Activated naive CD8-positive, alpha-beta T cell treated with anti-CD3 and anti-CD28 coated beads, Interleukin-2, amount 50 U/mL, for 24 hours (primary cell): Measurements from ENCODE around the gene SLC17A5.
"Not testable (repeated sequence)": the region's sequence is repeated elsewhere in the genome, so short reads cannot be mapped to it uniquely, and the experiment has no call there.

Experiments
- ATAC-seq: fragments of 150-1000 bp; cut with Tn5 transposase; one replicate; pipeline ENCODE4 v1.10.0; 2021
- DNase-seq: peaks from one replicate; pipeline ENCODE4 v3.0.0; 2021
- H3K27ac Mint-ChIP-seq: one replicate; pipeline ENCODE4 v1.8.0; 2021; ENCODE audit warnings: mild to moderate bottlenecking, mixed read lengths
- H3K27me3 Mint-ChIP-seq: one replicate; pipeline ENCODE4 v1.8.0; 2021; ENCODE audit warnings: mixed read lengths
- H3K36me3 Mint-ChIP-seq: one replicate; pipeline ENCODE4 v1.8.0; 2021; ENCODE audit warnings: low read depth, mixed read lengths
- H3K4me1 Mint-ChIP-seq: one replicate; pipeline ENCODE4 v1.8.0; 2021; ENCODE audit warnings: mixed read lengths
- H3K4me3 Mint-ChIP-seq: one replicate; pipeline ENCODE4 v1.8.0; 2021; ENCODE audit warnings: mild to moderate bottlenecking, moderate library complexity, mixed read lengths
- H3K9me3 Mint-ChIP-seq: one replicate; pipeline ENCODE4 v1.8.0; 2021; ENCODE audit warnings: mixed read lengths

Gene SLC17A5

DNA sequence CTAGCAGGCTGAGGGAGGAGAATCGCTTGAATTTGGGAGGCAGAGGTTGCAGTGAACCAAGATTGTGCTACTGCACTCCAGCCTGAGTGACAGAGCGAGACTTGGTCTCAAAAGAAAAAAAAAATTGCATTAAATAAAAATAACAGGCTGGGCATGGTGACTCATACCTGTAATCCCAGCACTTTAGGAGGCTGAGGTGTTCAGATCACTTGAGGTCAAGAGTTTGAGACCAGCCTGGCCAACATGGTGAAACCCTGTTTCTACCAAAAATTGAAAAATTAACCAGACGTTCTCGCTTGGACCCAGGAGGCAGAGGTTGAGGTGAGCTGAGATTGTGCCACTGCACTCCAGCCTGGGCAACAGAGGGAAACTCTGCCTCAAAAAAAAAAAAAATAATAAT lies 102.7 kb downstream of the SLC17A5 start:
- not testable (repeated sequence) for H3K27ac Mint-ChIP-seq, ATAC-seq, DNase-seq, H3K9me3 Mint-ChIP-seq, H3K27me3 Mint-ChIP-seq, H3K4me1 Mint-ChIP-seq, H3K36me3 Mint-ChIP-seq, H3K4me3 Mint-ChIP-seq

DNA sequence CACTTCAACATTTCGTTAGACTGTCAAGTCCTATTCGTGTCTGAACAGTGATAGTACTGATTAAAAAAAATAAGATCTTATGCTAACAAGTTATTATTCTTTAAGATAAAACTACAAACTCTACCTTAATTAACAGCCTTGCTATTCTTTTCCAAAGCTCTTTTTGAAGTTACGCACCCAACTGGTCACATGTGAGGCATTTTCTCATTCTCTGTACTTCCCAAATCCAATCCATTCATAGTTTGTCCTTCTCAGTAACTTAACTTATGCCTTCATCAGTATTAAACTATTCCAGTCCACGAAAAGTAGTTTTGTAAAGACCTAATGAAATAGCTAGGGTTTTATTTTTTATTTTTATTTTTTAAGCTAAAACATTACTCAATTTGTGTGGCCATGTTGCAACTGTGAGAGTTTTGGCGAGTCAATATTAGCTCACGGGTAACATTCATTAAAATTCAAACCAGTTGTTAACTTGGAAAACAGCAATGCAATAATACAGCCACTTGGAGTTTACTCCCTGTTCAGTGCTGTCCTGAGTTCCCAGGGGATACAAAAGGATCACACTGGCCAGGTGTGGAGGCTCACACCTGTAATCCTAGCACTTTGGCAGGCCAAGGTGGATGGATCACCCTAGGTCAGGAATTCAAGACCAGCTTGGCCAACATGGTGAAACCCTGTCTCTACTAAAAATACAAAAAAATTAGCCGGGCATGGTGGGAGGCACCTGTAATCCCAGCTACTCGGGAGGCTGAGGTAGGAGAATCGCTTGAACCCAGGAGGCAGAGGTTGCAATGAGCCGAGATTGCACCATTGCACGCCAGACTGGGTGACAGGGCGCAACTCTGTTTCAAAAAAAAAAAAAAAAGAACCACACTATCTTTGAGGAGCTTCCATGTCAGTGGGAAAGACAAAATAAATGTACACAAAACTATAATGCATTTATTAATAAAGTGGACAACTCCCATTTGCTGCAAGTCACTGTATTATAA lies 105.0 kb downstream of the SLC17A5 start:
- no peak overlapping the region for H3K4me3 Mint-ChIP-seq
- no peak overlapping the region for H3K27ac Mint-ChIP-seq
- peaks cover 1% of the 10 kb centered on the region for H3K27me3 Mint-ChIP-seq

DNA sequence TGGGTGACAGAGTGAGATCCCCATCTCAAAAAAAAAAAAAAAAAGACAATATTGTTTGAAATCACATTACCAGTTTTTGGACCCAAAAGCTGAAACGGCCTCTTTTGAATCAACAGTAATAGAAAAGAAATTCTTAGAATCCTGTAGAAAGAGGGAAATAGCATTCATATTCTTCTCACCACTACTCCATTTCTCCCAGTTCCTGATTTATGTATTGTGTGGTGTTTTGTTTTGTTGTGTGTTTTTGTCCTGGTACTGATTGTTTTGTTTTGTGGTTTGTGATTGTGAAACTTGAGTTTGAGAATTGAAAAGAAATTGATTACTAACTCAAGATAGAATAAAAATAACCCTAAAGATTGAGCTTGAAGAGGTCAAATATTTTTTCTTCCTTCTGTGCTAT lies 106.8 kb downstream of the SLC17A5 start:
- Mint-ChIP-seq H3K27me3 (peaks cover 1% of the 10 kb centered on the region), H3K9me3 (no peaks in the 10 kb centered on the region), H3K36me3 (no peaks in the 10 kb centered on the region), H3K4me1 (no peaks in the 10 kb centered on the region), H3K4me3 (no peak overlapping the region), H3K27ac (no peak overlapping the region)
- ATAC-seq (no peak), DNase-seq (no peak)

More for the DNA sequence above, 105.0 kb downstream of the SLC17A5 start:
- no peaks in the 10 kb centered on the region for H3K4me1 Mint-ChIP-seq
- no peaks in the 10 kb centered on the region for H3K9me3 Mint-ChIP-seq
- DNase-seq (no peak), ATAC-seq (no peak)
- H3K36me3 Mint-ChIP-seq, result no peaks in the 10 kb centered on the region
